ENCODE data around the gene IRX3.

- TF ChIP-seq, protein P1, sequence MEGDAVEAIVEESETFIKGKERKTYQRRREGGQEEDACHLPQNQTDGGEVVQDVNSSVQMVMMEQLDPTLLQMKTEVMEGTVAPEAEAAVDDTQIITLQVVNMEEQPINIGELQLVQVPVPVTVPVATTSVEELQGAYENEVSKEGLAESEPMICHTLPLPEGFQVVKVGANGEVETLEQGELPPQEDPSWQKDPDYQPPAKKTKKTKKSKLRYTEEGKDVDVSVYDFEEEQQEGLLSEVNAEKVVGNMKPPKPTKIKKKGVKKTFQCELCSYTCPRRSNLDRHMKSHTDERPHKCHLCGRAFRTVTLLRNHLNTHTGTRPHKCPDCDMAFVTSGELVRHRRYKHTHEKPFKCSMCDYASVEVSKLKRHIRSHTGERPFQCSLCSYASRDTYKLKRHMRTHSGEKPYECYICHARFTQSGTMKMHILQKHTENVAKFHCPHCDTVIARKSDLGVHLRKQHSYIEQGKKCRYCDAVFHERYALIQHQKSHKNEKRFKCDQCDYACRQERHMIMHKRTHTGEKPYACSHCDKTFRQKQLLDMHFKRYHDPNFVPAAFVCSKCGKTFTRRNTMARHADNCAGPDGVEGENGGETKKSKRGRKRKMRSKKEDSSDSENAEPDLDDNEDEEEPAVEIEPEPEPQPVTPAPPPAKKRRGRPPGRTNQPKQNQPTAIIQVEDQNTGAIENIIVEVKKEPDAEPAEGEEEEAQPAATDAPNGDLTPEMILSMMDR (IDR thresholded peaks at IDR 0.05; ENCODE audit: borderline replicate concordance, extremely low read depth, low read length, poor library complexity, severe bottlenecking): no peak
- no peak for TF ChIP-seq EZH2 (IDR thresholded peaks at IDR 0.05; ENCODE audit: borderline replicate concordance, low read depth, low read length, severe bottlenecking)
Observed at GRCh38 chr16:54325616-54326265, 39.2 kb upstream of the IRX3 start.
